ENCODE measurements around the gene RFXANK. TPM values are rescaled to one million over a fixed set of nuclear protein-coding genes. Genes with fewer than 3 reads are reported as not detected.

The RFXANK gene
- total and polyA plus RNA-seq, 2 donors (not counting 1 experiment from before 2014, with no cell fraction given) = 77.9 to 100 TPM

GRCh38 chr19:19250196-19250801 lies 58.2 kb downstream of the RFXANK start:
- POLR2A ChIA-PET = no interaction called here

More at GRCh38 chr19:19250196-19250801, 58.2 kb downstream of the RFXANK start:
- ATAC-seq (ENCODE audit: low read depth) (no peak), DNase-seq (no peak)
- no peak overlapping the region for H3K27ac Mint-ChIP-seq
- Histone ChIP-seq H3K9me3 (ENCODE audit: control extremely low read depth in 1 of 3, control insufficient read depth in 2 of 3, insufficient read depth in 1 of 3, low read length in 2 of 3) (no peaks in the 10 kb centered on the region), H3K4me2 (replicated peaks; ENCODE audit: low read depth, low read length, poor library complexity, severe bottlenecking) (no peak overlapping the region), H3K27me3 (replicated peaks in 1 of 4; ENCODE audit: control extremely low read depth in 1 of 4, control insufficient read depth in 3 of 4, insufficient read depth in 4 of 4, low read length in 3 of 4) (peaks cover 0 to 16% (median 7%) of the 10 kb centered on the region in 4 experiments), H3K9ac (ENCODE audit: low read length) (no peak overlapping the region), H2AFZ (ENCODE audit: insufficient read depth, low read depth, low read length, poor library complexity, severe bottlenecking) (no peak overlapping the region), H3K36me3 (replicated peaks in 1 of 2; ENCODE audit: control extremely low read depth in 1 of 2, control insufficient read depth in 1 of 2, extremely low read depth in 1 of 2, insufficient read depth in 2 of 2, low read length in 1 of 2) (no peaks in the 10 kb centered on the region), H3K79me2 (ENCODE audit: control insufficient read depth, insufficient read depth, low read length) (no peaks in the 10 kb centered on the region), H4K20me1 (ENCODE audit: control insufficient read depth, insufficient read depth, low read length, poor library complexity, severe bottlenecking) (no peaks in the 10 kb centered on the region), H3K27ac (ENCODE audit: low read length in 2 of 2) (no peak overlapping the region), H3K4me1 (ENCODE audit: control insufficient read depth in 2 of 2, insufficient read depth in 2 of 2, low read length in 2 of 2) (no peaks in the 10 kb centered on the region), H3K4me3 (ENCODE audit: control extremely low read depth in 1 of 5, extremely low read depth in 1 of 5, insufficient read depth in 1 of 5, low read depth in 2 of 5, low read length in 4 of 5) (no peak overlapping the region)
- peaks cover 45% of the 10 kb centered on the region for H3K27me3 Mint-ChIP-seq
- TF ChIP-seq EZH2 (IDR thresholded peaks at IDR 0.05; ENCODE audit: borderline replicate concordance, insufficient read depth, low read depth, low read length, poor library complexity, severe bottlenecking) = no peak
- TF ChIP-seq, protein P1, sequence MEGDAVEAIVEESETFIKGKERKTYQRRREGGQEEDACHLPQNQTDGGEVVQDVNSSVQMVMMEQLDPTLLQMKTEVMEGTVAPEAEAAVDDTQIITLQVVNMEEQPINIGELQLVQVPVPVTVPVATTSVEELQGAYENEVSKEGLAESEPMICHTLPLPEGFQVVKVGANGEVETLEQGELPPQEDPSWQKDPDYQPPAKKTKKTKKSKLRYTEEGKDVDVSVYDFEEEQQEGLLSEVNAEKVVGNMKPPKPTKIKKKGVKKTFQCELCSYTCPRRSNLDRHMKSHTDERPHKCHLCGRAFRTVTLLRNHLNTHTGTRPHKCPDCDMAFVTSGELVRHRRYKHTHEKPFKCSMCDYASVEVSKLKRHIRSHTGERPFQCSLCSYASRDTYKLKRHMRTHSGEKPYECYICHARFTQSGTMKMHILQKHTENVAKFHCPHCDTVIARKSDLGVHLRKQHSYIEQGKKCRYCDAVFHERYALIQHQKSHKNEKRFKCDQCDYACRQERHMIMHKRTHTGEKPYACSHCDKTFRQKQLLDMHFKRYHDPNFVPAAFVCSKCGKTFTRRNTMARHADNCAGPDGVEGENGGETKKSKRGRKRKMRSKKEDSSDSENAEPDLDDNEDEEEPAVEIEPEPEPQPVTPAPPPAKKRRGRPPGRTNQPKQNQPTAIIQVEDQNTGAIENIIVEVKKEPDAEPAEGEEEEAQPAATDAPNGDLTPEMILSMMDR (IDR thresholded peaks at IDR 0.05) = no peak
- CTCF ChIA-PET = no interaction called here
- H3K9me3 Mint-ChIP-seq (ENCODE audit: insufficient read depth) = no peaks in the 10 kb centered on the region
- no peaks in the 10 kb centered on the region for H3K4me1 Mint-ChIP-seq
- no peak overlapping the region for H3K4me3 Mint-ChIP-seq
- no CpG with 5 or more reads among the region's 5 CpGs for WGBS (ENCODE audit: insufficient coverage)
- intact Hi-C loops (cut with micrococcal nuclease) = no loop called here

Small RNAs within 50 kb of the gene (small RNA-seq; reads per million reads assigned to genes)
- gene RNU6-1028P (ENCODE audit: insufficient read length, low read depth, low replicate concordance) = not detected

Other genes with a start within 250 kb of the RFXANK start
- gene SUGP2, start 158.7 kb upstream of the RFXANK start, total RNA-seq = 154 and 164 TPM in 2 replicates
- gene SUGP2, start 158.7 kb upstream of the RFXANK start, polyA plus RNA-seq = 132 and 161 TPM in 2 replicates
- gene ARMC6, start 158.7 kb upstream of the RFXANK start, total RNA-seq = 15.2 TPM in 2 replicates
- 19.1 and 27.6 TPM in 2 replicates for gene ARMC6, start 158.7 kb upstream of the RFXANK start, polyA plus RNA-seq
- gene SLC25A42, start 128.3 kb upstream of the RFXANK start, total RNA-seq = 36.5 and 38.8 TPM in 2 replicates
- gene SLC25A42, start 128.3 kb upstream of the RFXANK start, polyA plus RNA-seq = 75.6 and 83.9 TPM in 2 replicates
- gene TMEM161A, start 53.8 kb upstream of the RFXANK start, total RNA-seq = 23.2 and 23.6 TPM in 2 replicates
- 33.8 and 44.0 TPM in 2 replicates for gene TMEM161A, start 53.8 kb upstream of the RFXANK start, polyA plus RNA-seq
- gene MEF2B, start 22.0 kb upstream of the RFXANK start, total RNA-seq = 4.1 and 5.5 TPM in 2 replicates
- 4.6 and 5.4 TPM in 2 replicates for gene MEF2B, start 22.0 kb upstream of the RFXANK start, polyA plus RNA-seq
- gene BORCS8, start 106 bp upstream of the RFXANK start, total RNA-seq = 62.3 and 63.1 TPM in 2 replicates
- gene BORCS8, start 106 bp upstream of the RFXANK start, polyA plus RNA-seq = 29.5 and 37.6 TPM in 2 replicates
- gene NR2C2AP, start 11.2 kb downstream of the RFXANK start, total RNA-seq = 27.1 and 29.3 TPM in 2 replicates
- 19.0 and 27.4 TPM in 2 replicates for gene NR2C2AP, start 11.2 kb downstream of the RFXANK start, polyA plus RNA-seq
- gene NCAN, start 19.7 kb downstream of the RFXANK start, total RNA-seq = not detected in 2 replicates
- gene NCAN, start 19.7 kb downstream of the RFXANK start, polyA plus RNA-seq = 0.01 and 0.03 TPM in 2 replicates
- not detected in 2 replicates for gene TM6SF2, start 81.0 kb downstream of the RFXANK start, total RNA-seq
- gene TM6SF2, start 81.0 kb downstream of the RFXANK start, polyA plus RNA-seq = not detected in 2 replicates
- gene SUGP1, start 128.3 kb downstream of the RFXANK start, total RNA-seq = 86.9 and 91.4 TPM in 2 replicates
- 55.5 and 61.3 TPM in 2 replicates for gene SUGP1, start 128.3 kb downstream of the RFXANK start, polyA plus RNA-seq
- gene MAU2, start 128.6 kb downstream of the RFXANK start, total RNA-seq = 199 and 203 TPM in 2 replicates
- gene MAU2, start 128.6 kb downstream of the RFXANK start, polyA plus RNA-seq = 87.7 and 95.0 TPM in 2 replicates
- 76.3 and 97.3 TPM in 2 replicates for gene GATAD2A, start 213.4 kb downstream of the RFXANK start, total RNA-seq
- gene GATAD2A, start 213.4 kb downstream of the RFXANK start, polyA plus RNA-seq = 28.8 and 44.5 TPM in 2 replicates

Measured in B cell (primary cell).